HFF-Myc (cell line): ENCODE data around the gene PGGHG.
A peak's percentile ranks its signal among the peaks of the same experiment; 100 is the strongest.

Experiments
- DNase-seq: peaks from one replicate; pipeline ENCODE4 v3.0.0-alpha.2; 2011; ENCODE audit warnings: low read depth; ENCODE audit errors: extremely low read depth
- H3K4me3 ChIP-seq: replicated peaks from 2 replicates; pipeline ENCODE4 v1.5.1; 2011; ENCODE audit warnings: low read depth, mild to moderate bottlenecking, control low read depth, low read length
- TF ChIP-seq, protein P1 (sequence below): IDR thresholded peaks from 2 replicates; pipeline ENCODE4 v1.5.1; 2012; ENCODE audit warnings: mild to moderate bottlenecking, low read depth, low read length, control low read depth; ENCODE audit errors: missing control alignments

Gene PGGHG

DNA sequence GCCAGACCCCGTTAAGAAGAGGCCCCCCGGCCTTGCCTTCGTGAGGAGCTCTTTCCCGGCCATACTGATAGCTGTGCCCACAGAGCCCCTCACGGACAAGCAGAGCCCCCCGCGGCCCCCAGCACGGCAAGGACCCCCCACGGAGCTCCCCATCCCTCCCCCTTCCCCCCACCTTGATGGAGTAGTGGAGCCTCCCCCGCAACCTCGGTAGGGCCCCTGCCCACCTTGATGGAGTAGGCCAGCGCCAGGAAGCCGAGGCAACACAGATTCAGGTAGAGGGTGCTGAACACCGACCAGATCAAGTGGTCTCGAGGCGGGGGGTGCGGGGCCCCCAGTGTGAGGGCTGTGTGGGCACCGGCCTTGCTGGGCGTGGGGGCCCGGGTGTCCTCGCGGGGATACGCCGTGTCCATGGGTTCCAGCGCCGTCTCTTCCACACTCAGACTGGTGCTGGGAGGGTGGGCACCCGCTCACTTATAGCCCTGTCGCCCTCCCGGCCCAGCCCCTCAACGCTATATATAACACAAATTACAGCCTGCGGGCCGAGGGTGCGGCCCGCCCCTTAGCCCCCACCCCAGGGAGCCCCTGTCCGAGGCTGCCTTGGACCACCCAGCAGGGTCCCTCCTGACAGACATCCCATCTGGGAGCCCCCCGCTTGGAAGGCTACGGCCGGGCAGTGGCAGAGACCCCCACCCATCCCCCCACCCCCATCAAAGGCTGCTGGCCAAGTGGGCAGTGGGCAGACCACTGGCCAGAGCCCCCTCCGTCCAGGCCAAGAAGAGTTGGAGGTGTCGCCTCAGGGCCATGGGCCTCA is 10.4 kb downstream of the PGGHG start, which contains the start of gene IFITM5:
Gene IFITM5 (minus strand): TSS at position 446 of the 811 bp plus-strand sequence. CDS start 36 bp downstream, at position 410.
- no peak within 1 kb of the TSS for H3K4me3 ChIP-seq

DNA sequence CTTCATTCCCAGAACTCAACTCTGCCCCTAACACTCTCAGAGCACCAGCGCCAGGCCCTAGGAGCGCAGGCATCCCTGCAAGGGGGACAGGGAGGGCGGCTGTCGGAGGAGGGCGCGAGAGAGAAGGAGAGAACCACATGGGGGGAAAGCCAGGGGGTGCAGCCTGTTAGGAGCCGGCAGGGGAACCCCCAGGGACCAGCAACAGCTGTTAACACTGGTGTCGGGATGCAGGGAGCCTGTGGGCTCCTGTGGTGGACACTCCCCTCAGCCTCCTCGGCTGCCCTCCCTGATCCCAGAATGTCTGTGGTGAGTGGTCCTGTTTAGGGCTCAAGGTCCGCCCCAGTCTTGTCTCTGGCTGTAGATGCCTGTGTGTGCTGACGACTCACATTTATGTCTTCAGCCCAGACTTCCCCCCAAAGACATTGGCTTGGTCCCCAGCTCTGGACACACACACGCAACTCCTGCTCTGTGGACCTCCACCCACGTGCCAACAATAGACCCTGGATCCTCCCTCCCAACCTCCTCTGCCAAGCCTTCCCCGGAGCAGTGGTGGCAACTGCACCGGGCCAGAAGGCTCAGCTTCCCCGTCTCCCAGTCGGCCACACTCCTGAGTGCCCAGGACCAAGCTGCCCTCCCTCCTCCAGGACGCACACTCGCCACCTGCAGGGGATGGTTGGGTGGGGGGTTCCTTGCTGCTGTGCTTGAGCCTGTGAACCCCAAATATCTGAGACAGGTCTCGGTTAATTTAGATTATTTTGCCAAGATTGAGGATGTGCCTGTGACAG is 11.2 kb downstream of the PGGHG start:
- TF ChIP-seq, protein P1, sequence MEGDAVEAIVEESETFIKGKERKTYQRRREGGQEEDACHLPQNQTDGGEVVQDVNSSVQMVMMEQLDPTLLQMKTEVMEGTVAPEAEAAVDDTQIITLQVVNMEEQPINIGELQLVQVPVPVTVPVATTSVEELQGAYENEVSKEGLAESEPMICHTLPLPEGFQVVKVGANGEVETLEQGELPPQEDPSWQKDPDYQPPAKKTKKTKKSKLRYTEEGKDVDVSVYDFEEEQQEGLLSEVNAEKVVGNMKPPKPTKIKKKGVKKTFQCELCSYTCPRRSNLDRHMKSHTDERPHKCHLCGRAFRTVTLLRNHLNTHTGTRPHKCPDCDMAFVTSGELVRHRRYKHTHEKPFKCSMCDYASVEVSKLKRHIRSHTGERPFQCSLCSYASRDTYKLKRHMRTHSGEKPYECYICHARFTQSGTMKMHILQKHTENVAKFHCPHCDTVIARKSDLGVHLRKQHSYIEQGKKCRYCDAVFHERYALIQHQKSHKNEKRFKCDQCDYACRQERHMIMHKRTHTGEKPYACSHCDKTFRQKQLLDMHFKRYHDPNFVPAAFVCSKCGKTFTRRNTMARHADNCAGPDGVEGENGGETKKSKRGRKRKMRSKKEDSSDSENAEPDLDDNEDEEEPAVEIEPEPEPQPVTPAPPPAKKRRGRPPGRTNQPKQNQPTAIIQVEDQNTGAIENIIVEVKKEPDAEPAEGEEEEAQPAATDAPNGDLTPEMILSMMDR: peak; percentile 42
- H3K4me3 ChIP-seq: no peak overlapping the region
- DNase-seq: no peak

More for the DNA sequence above, 10.4 kb downstream of the PGGHG start, which contains the start of gene IFITM5:
- TF ChIP-seq, protein P1: no peak
- no peak for DNase-seq

DNA sequence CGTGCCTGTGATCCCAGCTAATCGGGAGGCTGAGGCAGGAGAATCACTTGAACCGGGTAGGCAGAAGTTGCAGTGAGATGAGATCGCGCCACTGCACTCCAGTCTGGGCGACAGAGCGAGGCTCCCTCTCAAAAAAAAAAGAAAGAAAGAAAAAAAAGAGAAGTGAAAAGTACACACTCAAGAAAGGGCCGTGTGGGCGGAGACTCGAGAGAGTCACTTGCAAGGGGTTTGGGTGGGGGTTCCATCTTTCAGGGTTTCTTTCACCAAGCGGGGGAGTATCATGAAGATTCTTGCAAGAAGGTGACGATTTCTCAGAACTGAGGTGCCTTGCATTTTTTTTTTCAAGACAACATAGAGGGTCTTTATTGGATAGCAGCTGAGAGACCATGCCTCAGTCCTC is 14.4 kb downstream of the PGGHG start:
- DNase-seq: no peak
- no peak overlapping the region for H3K4me3 ChIP-seq
- TF ChIP-seq, protein P1: no peak

DNA sequence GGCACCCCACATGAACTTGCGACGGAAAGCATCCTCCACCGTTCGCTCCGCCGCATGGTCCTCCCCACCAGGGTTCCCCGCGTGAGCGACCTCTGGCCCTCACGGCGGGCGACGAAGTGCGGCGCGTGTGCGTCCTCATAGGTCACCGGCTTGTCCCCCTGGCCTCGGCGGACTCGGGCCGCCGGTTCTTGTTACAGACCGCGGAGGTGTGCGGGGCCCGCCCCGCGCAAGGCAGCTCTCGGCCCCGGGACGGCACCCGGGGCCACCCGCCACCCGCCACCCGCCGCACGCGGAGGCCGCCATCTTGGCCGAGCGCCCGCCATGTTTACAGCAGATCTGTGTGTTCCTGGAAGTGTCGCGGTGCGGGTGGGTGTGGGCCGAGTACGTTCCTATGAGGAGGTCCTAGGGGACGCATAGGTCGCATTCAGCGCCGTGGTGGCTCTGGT is 15.2 kb downstream of the PGGHG start:
- no peak overlapping the region for H3K4me3 ChIP-seq
- TF ChIP-seq, protein P1: no peak
- DNase-seq: no peak

DNA sequence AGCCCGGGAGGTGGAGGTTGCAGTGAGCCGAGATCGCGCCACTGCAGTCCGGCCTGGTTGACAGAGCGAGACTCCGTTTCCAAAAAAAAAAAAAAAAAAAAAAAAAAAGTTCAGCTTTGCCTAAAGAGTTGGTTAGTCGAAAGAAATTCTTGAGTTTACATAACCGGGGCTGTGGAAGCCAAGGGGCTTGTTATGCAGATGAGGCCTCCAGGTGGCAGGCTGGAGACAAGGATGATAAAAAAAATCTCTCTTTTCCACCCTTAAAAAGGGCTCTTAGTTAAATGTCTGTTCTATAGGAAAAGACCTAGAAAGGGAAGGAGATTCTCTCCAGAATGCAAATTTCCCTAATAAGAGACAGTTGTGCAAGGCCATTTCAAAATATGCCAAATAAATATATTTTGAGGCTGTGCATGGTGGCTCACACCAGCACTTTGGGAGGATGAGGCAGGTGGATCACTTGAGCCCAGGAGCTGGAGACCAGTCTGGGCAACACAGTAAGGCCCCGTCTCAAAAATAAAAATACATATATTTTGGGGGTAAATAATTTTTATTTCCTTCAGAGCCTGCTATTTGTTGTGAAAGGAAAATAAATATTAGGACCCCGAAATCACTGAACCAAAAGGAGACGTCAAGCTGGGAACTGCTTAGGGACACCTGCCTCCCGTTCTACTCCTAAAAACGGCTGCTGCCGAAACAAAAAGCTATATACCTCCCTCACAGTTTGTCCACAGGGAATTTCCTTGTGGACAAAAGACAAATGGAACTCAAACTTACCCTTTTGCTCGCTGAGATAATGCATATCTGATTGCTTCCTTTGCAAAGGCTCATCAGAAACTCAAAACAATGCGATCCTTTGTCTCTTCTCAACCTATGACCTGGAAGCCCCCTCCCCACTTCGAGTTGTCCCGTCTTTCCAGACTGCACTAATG is 16.3 kb downstream of the PGGHG start:
- TF ChIP-seq, protein P1: peak; percentile 69
- H3K4me3 ChIP-seq: no peak overlapping the region

DNA sequence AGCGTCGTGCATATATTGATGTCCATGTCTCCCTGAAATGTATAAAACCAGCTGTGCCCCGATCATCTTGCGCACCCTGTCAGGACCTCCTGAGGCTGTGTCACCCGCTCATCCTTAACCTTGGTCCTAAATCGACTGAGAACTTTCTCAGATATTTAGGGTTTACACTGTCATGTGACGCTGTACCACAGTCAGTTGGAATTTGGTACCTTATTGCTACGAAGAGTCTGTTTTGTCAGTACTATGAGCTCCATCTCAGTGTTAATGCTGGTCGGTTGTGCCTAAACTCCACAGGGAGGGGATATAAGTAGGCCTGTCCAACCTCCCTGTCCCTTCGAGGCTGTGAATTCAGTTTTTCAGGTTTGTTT is 16.9 kb downstream of the PGGHG start:
- no peak overlapping the region for H3K4me3 ChIP-seq
- no peak for DNase-seq
- TF ChIP-seq, protein P1: no peak

More for the DNA sequence above, 16.3 kb downstream of the PGGHG start:
- no peak for DNase-seq
